ENCODE data around the gene MRPL38. TPM values are rescaled to one million over a fixed set of nuclear protein-coding genes. Genes with fewer than 3 reads are reported as not detected.

MRPL38 gene
- total RNA-seq, 4 donors from 2014 or later, result 24.9 to 46.0 (median 35.6) TPM

DNA sequence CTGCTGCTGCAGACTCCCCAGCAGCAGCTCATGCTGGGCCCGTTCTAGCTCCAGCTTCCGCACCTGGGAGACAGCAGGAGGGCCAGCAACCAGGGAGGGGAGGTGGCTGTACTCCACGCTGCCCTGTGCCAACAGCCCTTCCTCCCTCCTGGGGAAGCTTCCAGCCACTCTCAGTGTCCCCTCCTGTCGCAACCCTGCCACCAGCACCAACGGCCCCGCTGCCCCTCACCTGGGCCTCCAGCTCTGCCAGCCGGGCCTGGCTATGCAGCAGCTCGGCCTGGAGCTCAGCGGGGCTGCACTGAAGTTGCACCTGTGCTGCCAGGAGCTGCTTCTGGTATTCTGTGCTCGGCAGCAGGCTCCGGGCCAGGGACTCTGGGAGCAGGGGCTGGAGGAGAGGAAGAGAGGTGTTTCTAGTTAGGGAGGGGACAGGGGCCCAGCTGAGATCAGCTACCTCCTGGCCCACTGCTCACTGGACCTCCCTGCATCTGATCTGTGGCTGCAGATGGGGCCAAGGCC is 15.4 kb upstream of the MRPL38 start:
- no peak for DNase-seq (ENCODE audit: low spot score)
- no peak for ATAC-seq (ENCODE audit: low FRiP score)
- TF ChIP-seq, protein P1, sequence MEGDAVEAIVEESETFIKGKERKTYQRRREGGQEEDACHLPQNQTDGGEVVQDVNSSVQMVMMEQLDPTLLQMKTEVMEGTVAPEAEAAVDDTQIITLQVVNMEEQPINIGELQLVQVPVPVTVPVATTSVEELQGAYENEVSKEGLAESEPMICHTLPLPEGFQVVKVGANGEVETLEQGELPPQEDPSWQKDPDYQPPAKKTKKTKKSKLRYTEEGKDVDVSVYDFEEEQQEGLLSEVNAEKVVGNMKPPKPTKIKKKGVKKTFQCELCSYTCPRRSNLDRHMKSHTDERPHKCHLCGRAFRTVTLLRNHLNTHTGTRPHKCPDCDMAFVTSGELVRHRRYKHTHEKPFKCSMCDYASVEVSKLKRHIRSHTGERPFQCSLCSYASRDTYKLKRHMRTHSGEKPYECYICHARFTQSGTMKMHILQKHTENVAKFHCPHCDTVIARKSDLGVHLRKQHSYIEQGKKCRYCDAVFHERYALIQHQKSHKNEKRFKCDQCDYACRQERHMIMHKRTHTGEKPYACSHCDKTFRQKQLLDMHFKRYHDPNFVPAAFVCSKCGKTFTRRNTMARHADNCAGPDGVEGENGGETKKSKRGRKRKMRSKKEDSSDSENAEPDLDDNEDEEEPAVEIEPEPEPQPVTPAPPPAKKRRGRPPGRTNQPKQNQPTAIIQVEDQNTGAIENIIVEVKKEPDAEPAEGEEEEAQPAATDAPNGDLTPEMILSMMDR (IDR thresholded peaks at IDR 0.05), result no peak

DNA sequence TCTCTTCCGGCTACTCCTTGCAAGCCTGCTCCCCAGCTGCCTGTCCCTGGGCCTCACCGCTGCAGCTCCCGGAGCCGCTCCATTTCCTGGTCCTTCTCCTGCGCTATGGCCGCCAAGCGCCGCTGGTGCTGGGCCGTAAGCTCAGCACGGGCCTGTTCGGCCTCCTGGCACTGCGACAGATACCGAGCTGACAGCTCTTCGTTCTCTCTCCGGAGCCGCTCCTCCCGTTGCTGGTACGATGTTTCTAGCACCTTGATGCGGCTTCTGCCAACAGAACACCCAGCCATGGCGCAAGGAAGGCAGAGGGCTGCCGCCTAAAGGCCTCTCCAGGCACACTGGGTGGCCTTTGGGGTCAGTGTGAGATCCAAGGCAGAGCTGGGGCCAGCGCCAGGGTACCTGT is 14.9 kb upstream of the MRPL38 start:
- TF ChIP-seq, protein P1 (IDR thresholded peaks at IDR 0.05), result no peak
- ATAC-seq (ENCODE audit: low FRiP score), result no peak

GRCh38 chr17:75917917-75918445 is 13.3 kb upstream of the MRPL38 start:
- DNase-seq (ENCODE audit: low spot score) (no peak), ATAC-seq (ENCODE audit: low FRiP score) (no peak)
- TF ChIP-seq, protein P1 (IDR thresholded peaks at IDR 0.05), result no peak

More for the DNA sequence above, 14.9 kb upstream of the MRPL38 start:
- DNase-seq (ENCODE audit: low spot score), result no peak

DNA sequence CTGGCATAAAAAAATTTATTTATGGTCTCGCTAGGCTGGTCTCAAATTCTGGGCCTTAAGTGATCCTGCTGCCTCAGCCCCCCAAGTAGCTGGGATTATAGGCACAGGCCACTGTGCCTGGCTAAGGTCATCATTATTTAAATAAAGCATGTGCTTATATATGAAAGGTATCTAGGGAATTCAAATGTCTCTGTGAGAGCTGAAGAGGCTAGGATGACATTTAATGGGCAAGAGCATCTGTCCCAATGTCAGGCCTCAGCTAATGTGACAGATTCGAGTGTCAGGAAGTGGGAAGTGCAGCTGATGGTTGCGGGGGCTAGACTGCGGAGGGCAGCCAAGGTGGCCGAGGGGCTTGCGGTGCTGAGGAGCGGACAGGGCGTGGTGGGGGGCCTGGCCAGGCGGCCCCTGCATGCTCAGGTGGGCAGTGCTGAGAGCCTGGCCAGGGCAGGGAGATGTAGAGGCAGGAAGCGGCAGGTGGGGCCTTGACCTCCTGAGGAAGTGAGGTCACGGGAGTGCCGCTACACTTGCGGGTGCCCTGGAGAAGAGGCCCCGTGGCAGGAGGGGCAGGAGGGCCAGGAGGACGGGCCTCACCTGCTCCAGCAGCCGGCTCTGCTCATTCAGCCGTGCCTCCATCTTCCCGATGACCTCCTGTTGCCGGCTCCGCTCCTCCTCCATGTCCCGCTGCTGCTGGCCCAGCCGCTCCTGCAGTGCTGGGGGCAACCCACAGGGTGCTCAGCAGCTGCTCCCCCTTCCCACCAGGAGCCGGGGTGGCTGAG is 12.6 kb upstream of the MRPL38 start:
- DNase-seq (ENCODE audit: low spot score), result no peak
- ATAC-seq (ENCODE audit: low FRiP score), result no peak
- TF ChIP-seq, protein P1 (IDR thresholded peaks at IDR 0.05), result no peak

GRCh38 chr17:75915268-75915667 is 10.6 kb upstream of the MRPL38 start:
- TF ChIP-seq, protein P1 (IDR thresholded peaks at IDR 0.05), result no peak
- ATAC-seq (ENCODE audit: low FRiP score) (no peak), DNase-seq (ENCODE audit: low spot score) (no peak)

DNA sequence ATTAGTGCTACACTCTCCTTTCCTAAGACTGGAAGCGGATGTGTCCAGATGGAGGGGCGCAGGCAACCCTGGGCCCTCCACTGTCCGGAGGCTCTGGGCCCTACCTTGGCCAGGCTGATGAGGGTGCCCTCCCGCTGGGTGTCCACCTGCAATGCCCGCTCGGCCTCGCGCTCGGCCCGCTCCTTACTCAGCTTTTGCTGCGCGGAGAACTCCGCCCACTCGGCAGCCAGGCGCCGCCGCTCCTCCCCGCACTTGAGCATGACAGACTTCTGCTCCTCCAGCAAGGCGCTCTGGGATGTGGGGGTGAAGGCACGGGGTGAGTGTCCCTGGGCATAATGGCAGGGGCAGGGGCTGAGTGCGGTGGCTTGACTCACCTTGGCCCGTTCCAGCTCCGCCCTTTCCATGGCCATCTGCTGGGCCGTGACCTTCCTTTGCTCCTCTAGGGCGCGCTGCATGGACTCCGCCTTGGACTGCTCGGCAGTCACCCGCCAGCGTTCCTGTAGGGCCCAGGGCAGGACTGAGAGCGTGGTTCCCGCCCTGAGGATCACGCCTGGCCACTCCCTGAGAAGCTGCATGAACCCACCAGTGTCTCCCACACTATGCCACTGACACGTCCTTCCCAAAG is 10.1 kb upstream of the MRPL38 start:
- TF ChIP-seq, protein P1 (IDR thresholded peaks at IDR 0.05), result no peak
- no peak for DNase-seq (ENCODE audit: low spot score)
- ATAC-seq (ENCODE audit: low FRiP score), result no peak

Measured in omental fat pad (tissue), 4 donors.